Fibroblast of the conjunctiva (primary cell): Measurements from ENCODE around the gene CTAGE1.
"Not testable (repeated sequence)": the region's sequence is repeated elsewhere in the genome, so short reads cannot be mapped to it uniquely, and the experiment has no call there.

Experiments used
- DNase-seq: peaks from one replicate; pipeline ENCODE4 v3.0.0-alpha.2; 2010; ENCODE audit warnings: low read depth

The CTAGE1 gene

DNA sequence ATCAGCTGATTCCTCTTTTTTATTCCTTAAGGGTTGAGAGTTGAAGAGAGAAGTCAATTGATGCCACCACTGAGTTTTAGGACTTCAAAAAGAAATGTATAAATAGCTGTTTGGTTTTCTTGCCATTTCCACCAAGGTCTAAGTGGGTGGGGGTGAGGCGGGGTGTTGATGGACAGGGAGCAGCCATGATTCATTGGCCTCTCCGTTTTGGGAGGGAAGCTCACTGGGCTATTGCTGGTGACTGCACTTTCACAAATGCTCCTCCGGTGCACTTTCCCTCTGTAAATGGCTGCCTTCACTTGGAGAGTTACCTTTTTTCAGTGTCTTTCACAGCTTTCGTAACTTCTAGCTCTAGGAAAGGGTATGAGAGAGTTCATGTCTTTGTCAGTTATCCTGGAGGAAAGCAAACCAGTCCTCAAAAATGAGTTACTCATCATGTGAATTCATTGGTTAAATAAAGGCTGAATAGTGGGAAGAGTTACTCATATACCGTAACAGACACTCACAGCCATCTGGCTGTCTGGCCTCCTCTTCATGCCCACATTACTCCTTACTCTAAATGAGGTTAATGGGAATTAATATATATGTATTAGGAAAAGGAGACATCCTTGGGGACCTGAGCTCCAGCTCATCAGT lies 17.4 kb upstream of the CTAGE1 start:
- no peak for DNase-seq

DNA sequence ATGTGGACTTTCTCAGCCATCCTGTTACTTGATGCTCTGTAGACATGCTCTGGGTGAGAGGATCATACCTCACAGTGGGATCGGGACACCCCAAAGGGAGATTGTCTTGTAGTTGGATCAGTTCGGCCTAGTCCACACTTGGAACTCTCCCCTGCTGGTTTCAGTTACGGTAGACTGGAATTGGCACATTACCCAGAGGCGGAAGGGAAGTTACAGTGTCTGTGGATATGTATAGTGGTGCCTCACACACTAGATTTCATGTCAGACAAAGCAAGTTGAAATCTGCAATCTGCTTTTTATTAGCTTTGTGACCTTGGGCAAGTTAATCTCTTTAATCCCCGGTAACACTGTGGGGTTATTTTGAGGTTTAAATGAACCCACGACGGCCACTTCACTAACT lies 16.2 kb upstream of the CTAGE1 start:
- peak; percentile 40 for DNase-seq

DNA sequence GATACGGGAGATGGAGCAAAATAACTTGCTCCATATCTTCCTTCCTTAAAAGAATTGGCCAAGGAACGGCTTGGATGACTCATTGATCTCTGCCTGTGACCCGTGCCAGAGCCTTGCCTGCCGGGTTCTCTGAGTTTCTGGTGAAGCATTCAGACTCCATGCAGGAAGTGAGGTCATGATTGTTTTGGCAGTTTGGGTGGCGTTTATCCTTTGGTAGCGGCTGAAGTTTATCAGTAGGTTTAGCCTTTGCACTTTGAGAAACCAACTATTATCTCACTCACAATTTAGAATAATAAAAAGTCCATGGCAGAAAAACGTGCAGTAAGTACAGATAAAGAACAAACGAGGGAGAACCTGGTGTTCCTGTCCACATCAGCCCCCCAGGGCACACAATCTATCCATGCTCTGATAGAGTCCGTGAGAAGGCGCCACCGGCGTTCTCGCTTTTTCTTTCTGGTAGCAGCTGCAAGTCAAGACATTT lies 15.0 kb upstream of the CTAGE1 start:
- DNase-seq: peak; percentile 70

DNA sequence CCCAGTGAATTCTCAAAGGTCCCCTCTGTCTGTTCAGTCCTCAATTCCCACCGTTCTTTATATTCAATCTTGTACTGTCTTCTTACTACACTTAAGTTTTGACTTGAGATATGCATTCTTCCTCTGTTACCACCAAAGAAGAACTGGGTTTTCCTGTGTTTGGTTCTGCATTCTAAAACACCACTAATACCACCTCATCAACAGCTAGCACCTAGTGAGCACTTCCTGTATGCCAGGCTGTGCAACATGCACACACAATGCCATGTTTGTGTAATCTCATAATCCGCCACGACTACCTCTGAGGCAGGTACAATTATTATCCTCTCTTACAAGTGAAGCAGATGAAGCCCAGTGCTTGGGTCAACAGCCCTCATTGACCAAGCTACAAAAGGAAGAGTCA lies 11.8 kb upstream of the CTAGE1 start:
- no peak for DNase-seq

- DNase-seq: no peak
Observed at GRCh38 chr18:22428672-22429071, 11.0 kb upstream of the CTAGE1 start.

- DNase-seq: no peak
Observed at GRCh38 chr18:22427822-22428549, 10.3 kb upstream of the CTAGE1 start.

DNA sequence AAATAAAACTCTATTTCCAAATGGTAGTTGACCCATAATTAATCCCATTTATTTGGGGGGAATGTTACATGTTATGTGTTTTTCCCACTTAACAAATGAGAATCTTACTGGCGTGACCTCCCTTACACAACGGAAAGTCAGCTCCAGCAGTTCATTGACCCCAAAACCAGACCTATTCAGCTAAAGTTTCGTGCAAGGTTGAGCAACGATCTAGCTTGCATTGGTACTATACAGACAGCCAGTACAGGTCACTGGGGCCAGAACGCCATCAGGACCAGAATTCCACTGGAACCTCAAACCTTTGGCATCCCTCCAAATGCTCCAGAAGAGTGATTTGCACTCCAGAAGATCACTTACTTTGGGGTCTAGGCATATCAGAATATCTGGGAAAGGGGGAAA lies 6.8 kb upstream of the CTAGE1 start:
- no peak for DNase-seq

- DNase-seq: no peak
Observed at GRCh38 chr18:22423878-22424564, 6.3 kb upstream of the CTAGE1 start.

GRCh38 chr18:22422909-22423548 lies 5.3 kb upstream of the CTAGE1 start:
- DNase-seq: no peak

DNA sequence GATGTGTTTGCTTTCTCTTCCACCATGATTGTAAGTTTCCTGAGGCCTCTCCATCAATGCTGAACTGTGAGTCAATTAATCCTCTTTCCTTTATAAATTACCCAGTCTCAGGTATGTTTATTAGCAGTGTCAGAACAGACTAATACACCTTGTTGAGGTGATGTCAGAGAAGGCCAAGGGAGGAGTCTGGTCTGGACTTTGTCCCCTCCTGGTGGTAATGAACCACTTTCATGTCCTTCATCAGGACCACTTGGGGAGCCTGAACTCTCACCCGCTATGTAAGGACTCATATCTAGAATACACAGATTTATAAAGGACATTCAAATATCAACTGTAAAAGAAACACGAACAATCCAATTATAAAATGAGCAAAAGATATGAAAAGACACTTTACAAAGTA lies 2.9 kb upstream of the CTAGE1 start:
- no peak for DNase-seq

GRCh38 chr18:22412176-22412911 lies 5.4 kb downstream of the CTAGE1 start:
- DNase-seq: no peak

- DNase-seq: no peak
Observed at GRCh38 chr18:22411446-22411845, 6.3 kb downstream of the CTAGE1 start.

GRCh38 chr18:22410126-22410525 lies 7.6 kb downstream of the CTAGE1 start:
- DNase-seq: no peak

- no peak for DNase-seq
Observed at GRCh38 chr18:22409445-22409844, 8.3 kb downstream of the CTAGE1 start.

DNA sequence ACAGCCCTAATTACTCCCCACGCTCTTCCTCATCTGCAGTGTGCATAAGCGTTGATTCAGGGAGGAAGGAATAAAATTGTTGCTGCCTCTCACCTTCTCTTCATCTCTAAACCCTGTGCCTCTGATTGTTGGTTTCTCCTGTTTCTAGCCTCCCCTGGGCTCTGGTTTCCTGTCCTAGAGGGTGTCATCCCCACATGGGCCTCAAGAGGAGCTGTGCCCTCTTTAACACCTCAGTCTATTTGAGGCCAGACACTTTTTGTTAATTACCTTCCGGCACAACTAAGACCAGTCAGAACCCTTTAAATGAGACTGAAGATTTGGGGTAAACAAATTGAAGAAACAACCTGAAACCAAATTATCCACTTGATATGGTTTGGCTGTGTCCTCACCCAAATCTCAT lies 9.7 kb downstream of the CTAGE1 start:
- DNase-seq: no peak

DNA sequence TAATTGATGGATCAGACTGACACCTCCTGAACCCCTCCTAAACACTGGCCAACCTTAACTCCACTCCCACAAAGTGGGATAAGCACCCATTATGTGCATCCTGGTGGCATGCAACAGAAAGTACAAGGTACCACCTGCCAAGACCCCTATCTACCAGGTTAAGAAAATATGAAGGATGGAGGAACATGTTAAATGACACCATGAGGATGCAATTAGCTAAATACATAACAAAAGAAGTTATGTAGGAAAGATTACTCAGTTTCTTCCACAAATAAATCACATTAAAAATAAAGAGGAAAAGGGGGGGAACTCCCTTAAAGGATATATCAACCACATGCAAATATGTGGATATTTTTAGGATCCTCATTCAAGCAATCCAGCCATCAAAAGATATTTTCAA lies 12.6 kb downstream of the CTAGE1 start:
- no peak for DNase-seq

- DNase-seq: no peak
Observed at GRCh38 chr18:22403950-22404349, 13.8 kb downstream of the CTAGE1 start.

GRCh38 chr18:22399949-22400348 lies 17.8 kb downstream of the CTAGE1 start:
- DNase-seq: no peak

- DNase-seq: no peak
Observed at GRCh38 chr18:22398464-22398863, 19.3 kb downstream of the CTAGE1 start.

DNA sequence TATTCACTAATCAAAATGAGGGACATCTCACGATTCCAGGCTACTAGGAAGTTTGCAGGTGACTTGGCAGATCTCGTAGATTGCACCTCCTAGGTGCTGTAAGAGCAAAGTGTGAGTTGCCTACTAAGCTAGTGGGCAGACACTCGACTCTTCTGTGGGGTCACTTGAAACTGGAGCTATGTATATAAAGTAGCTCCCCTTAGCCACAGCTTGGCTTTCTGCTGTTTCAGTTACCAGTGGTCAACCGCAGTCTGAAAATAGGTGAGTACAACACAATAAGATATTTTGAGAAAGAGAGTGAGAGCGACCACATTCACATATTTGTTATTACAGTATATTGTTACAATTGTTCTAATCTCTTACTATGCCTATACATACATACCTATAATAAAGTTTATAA lies 23.3 kb downstream of the CTAGE1 start:
- DNase-seq: no peak

- DNase-seq: not testable (repeated sequence)
Observed at GRCh38 chr18:22393164-22393563, 24.6 kb downstream of the CTAGE1 start.
